GM21423 (cell line): Measurements from ENCODE around the gene MACROD1.

Experiments used
- ATAC-seq: cut with Tn5 transposase; IDR thresholded peaks from one replicate; pipeline ENCODE4 v1.9.1; 2021; ENCODE audit warnings: mild to moderate bottlenecking, moderate library complexity; ENCODE audit not compliant: unreplicated experiment

Gene MACROD1

DNA sequence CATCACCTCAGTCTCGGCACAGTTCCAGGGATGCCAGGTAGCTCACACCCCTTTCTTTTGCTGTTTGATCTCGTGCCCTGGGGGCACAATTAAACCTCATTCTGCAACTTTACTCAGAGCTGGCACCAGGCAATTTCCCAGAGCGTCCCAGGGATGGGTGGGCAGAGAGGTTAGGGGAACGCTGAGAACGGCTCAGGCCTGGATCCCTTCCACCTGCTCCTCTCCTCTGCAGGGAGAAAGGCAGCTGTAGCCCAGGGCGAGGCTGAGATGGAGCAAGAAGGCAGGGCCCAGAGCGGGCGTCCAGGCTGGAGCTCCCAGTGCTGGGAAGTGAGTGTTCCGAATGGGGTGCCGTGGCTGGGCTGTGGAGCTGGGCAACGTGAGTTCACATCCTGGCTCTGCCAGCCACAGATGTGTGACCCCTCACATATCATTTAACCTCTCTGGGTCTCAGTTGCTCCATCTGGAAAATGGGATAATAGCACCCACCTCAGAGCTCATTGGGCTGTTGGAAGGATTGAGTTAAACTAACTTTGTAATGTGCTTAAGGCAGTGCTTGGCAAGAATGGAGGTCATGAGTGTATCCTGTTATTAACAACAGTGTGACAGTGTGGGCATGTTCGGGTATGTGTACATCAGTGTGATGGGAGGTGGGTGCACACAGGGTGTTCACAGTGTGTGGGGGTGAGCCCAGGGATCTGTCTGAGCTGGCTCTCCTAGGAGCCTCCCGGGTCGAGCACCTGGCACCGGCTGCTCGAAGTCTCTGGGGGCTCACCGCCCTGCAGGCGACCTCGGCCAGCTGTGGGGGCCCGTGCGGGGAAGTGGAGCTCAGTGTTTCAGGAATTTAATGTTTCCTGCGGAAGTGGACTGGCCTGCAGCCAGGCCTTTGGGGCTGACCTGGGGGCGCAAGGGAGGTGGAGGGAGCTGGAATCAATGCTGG, 164.2 kb downstream of the MACROD1 start:
- ATAC-seq: no peak

DNA sequence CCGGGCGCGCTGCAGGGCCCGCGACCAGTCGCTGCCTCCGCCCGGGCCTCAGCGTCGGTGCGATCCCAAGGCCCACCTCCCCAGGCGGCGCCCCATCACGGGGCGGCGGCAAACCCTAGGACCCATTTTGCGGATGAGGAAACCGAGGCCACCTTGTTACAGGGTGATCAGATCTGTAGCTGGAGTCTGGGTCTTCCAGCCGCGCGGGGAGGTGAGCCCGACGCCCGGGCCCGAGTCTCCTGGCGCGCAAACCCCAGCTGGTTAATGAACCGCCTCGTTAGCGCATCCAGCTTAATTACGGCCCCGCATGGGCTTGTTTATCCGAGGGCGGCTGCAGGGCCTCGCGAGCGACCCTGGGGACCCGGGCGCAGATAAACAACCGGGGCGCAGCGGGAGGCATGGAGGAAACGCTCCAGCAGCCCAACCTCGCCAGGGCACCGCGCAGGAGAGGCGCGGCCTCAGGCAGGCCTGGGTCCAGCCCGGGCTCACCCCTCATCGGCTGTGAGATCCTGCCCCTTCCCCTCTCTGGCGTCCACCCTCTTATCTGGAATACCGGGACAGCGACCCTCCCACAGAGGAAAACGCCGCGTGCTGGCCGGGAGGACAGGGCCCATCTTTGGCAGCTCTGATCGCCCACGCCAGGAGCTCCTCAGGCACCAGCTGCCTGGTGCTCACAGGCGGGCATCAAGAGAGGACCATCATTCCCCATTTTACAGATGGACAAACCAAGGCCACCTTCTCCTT, 165.0 kb downstream of the MACROD1 start:
- no peak for ATAC-seq

DNA sequence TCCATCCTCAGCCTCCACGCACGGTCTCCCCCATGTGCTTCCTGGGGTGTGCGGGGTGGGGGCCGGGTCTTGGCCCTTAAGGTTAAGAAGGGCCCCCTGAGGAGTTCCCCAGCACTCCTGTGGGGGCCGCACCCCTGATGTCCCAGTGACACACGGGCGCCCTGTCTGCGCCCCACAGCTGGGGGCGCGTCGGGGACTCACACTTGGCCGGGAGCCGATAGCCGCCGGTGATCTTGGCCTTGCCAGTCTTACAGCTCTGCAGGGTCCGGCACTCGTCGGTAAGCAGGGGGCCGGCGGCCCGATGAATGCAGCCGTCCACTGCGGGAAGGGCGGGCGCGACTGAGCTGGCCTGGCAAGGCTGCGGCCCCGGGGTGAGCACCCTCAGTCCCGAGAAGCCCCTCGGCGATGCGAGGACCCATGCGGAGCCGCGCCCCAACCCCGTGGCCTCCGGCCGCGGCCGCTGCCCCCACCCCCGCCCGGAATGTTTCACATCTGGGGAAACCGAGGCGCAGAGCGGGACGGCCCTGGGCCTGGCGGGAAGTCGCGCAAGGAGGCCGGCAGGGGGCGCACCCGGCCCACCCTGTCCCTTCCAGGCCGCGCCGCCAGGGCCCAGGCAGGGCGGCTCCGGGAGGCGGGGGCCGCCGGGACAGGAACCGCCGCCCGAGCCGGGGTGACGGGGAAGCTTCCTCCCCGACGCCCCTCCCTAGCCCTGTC, 165.7 kb downstream of the MACROD1 start:
- ATAC-seq: peak; percentile 53

- ATAC-seq: no peak
These were observed 166.4 kb downstream of the MACROD1 start for GRCh38 chr11:63999349-64000025.

GRCh38 chr11:63998558-63999348, 167.2 kb downstream of the MACROD1 start:
- ATAC-seq: no peak

- no peak for ATAC-seq
These were observed 168.0 kb downstream of the MACROD1 start for GRCh38 chr11:63997801-63998337.

DNA sequence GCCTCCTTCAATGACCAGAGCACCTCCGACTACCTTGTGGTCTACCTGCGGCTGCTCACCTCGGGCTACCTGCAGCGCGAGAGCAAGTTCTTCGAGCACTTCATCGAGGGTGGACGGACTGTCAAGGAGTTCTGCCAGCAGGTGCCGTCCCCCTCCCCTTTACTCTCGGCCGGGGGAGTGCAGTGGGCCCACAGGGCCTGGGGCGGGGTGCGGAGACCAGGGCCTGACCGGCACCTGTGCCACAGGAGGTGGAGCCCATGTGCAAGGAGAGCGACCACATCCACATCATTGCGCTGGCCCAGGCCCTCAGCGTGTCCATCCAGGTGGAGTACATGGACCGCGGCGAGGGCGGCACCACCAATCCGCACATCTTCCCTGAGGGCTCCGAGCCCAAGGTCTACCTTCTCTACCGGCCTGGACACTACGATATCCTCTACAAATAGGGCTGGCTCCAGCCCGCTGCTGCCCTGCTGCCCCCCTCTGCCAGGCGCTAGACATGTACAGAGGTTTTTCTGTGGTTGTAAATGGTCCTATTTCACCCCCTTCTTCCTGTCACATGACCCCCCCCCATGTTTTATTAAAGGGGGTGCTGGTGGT, 168.7 kb downstream of the MACROD1 start:
- no peak for ATAC-seq

DNA sequence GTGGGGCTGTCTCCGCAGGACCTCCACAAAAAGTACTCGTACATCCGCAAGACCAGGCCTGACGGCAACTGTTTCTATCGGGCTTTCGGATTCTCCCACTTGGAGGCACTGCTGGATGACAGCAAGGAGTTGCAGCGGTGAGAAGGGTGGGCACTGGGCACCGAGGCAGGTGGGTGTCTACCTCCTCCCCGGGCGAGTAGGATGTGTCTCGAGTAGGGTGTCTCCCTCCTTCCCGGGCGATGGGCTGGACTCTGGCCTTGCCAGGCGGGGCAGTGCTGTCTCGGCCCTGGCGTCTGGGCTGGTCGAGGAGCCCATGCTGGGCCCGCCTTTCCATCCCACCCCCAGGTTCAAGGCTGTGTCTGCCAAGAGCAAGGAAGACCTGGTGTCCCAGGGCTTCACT, 169.4 kb downstream of the MACROD1 start:
- ATAC-seq: no peak

GRCh38 chr11:63993993-63994392, 171.9 kb downstream of the MACROD1 start:
- no peak for ATAC-seq

GRCh38 chr11:63993100-63993499, 172.8 kb downstream of the MACROD1 start:
- ATAC-seq: no peak

GRCh38 chr11:63991558-63991957, 174.4 kb downstream of the MACROD1 start:
- ATAC-seq: no peak

- ATAC-seq: no peak
These were observed 178.9 kb downstream of the MACROD1 start for GRCh38 chr11:63986932-63987513.

DNA sequence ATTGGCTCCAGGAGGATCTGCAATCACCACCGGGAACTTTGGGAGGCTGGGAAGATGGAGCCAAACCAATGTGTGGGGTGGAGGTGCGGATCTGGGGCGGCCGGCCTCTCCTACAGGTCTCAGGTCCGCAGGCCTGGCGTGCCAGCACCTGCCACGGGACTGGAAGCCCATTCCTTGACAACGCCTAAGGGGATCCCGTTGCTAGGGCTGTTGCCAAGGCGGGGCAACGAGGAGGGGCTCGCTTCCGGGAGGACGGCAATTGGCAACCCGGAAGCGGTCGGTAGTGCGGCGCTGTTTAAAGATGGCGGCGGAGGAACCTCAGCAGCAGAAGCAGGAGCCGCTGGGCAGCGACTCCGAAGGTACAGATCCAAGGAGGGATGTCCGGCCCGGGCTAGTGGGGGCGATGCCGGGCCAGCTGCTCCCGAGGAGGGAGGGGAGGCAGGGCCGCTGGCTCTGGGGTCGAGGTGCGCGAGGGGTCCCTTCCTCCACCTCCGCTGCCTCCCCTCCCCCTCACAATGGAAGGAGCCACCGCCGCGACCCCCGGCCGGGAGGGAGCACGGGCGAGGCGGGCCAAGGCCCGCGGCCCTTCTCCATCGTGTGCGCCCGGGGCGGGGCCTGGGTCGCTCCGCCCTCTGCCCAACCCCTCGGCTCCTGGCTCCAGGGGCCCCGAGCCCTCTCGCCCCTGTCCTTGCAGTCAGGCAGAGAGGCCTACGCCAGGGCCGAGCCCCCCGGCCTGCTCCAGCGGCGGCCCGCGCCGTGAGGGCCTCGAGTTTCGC, 179.6 kb downstream of the MACROD1 start, which contains the start of gene OTUB1:
Gene OTUB1, plus strand, starts transcription at position 283 of the 776 bp plus-strand sequence. Its CDS starts 19 bp downstream, at position 302.
- peak; percentile 75 for ATAC-seq

GRCh38 chr11:63985812-63986155, 180.1 kb downstream of the MACROD1 start:
- peak; percentile 44 for ATAC-seq

DNA sequence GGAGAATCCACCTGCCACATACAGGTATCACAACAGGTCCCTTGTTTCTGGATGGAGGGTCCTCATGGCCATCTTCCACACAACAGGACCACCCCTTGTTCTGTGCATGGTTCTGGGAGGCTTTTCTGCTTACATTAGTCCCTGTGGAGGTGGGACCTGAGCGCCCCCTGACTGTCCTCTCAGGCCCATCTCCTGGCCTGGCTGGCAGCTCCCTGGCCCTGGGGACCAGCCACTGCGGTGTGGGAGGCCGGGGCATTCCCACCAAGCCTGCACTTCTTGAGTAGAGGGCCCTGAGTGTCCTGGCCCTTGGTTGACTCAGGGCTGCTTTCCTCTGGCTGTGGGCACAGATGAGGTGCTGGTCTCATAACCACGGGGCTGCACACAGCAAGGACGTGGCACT, 186.5 kb downstream of the MACROD1 start:
- no peak for ATAC-seq

- ATAC-seq: no peak
These were observed 187.2 kb downstream of the MACROD1 start for GRCh38 chr11:63978551-63979239.
